Fibroblast of skin of left biceps (primary cell): ENCODE data around the gene TRAF3.
"Not testable (repeated sequence)": the region's sequence is repeated elsewhere in the genome, so short reads cannot be mapped to it uniquely, and the experiment has no call there.

Source experiments
- DNase-seq, 2 experiments: peaks; one replicate each; pipeline ENCODE4 v3.0.0-alpha.2; 2013; ENCODE audit warnings: low read depth in 2 of 2

Gene TRAF3

DNA sequence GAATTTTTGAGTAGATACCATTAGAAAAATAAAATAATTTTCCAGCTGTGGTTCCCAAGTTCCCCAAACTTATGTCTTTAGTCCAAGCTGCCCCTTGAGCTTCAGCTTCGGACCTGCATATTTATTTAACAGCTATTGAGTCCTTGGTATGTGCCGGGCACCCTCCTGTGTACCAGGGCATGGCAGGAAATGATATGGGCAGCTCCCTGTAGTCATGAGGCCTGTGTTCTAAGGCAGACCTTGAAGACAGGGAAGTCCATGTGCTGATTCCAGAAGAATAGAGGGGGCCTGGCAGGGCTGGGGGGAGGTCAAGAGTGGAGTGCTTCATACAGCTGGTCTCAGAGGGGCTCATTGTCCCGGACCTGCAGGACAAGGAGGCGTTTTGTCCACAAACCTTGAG is 29.2 kb downstream of the TRAF3 start:
- DNase-seq, result no peak

DNA sequence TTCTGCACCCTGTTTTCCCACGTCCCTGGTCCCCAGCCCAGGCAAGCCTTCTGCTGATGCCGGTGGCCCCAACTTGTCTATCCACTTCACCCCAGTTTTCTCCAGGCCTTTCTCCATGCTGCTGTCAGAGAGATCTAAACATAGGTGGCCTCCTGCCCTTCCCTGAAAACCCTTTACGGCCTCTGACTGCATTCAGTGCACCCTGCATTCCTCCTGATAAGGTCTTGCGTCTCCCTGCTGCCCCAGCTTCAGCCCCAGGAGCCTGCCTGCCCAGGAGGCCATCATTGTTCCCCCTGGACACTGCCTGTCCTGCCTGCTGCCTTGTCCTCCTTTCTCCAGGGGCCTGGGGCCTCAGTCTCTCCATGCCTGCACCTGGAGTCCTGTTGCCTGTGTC is 29.8 kb downstream of the TRAF3 start:
- no peak for DNase-seq

DNA sequence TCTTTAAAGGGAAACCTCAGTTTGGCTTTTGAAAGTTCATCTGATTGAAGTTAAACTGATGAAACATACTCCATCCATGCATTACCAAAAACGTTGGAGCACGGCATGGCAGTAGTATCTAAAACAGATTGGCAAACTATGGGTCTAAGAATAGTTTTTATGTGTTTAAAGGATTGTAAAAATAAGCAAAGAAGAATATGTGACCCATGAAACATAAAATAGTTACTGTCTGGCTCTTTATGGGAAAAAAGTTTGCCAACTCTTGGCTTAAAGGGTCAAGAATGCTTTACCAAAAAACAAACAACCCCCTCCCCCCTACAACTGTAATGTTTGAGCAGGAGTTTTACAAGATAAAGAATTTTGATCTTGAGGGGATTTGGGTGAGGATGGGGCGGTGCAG is 32.6 kb downstream of the TRAF3 start:
- no peak for DNase-seq

DNA sequence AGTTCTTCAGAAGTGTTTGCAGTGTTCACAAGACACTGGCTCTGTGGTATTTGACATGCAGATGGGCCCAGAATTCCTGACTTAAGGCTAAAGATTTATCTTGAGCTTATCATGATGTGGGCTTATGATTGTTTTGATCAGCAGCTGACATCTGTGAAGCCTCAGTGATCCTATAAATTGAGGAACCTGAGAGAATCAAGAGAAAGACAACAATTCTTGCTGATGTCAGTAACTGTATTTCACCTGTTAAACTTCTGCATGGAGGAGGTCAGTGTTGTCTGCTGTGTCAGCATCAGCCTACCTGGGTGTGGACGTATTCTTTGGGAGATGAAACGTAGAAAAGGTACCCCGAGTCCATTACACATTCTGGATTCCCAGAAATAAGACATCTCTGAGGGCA is 33.3 kb downstream of the TRAF3 start:
- no peak for DNase-seq

DNA sequence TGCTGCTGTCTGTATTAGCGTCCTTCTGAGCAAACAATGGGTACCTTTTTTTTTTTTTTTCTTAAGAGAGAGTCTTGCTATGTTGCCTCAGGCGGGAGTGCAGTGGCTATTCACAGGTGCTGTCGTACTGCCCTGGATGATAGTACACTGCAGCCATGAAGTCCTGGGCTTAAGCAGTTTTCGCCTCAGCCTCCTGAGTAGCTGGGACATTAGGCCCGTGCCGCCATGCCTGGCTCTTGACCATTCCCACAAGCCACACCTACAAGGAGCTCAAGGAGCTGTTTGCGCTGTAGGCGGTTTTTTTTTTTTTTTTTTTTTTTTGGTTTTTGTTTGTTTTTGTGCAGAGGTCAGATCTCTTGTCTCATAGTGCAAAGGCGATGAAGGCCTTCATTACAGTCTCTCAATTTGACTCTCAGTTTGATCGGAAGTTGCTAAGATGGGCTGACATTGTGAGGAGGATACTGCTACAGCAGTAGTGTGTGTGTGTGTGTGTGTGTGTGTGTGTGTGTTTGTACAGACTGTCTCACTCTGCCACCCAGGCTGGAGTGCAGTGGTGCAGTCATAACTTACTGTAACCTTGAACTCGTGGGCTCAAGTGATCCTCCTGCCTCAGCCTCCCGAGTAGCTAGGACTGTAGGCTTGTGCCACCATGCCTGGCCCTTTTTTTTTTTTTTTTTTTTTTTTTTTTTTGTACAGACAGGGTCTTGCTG is 34.2 kb downstream of the TRAF3 start:
- DNase-seq, result no peak

DNA sequence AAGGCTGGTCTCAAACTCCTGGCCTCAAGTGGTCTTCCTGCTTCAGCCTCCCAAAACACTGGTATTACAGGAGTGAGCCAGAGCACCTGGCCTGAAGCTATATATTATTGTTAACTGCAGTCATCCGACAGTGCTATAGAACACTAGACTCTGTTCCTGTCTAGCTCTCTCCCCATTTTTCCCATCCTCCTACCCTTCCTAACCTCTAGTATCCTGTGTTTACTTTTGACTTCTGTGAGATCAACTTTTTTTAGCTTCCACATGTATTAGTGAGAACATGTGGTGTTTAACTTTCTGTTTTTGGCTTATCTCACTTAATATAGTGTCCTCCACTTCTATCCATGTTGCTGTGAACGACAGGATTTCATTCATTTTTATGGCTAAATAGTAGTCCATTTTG is 34.7 kb downstream of the TRAF3 start:
- no peak for DNase-seq

DNA sequence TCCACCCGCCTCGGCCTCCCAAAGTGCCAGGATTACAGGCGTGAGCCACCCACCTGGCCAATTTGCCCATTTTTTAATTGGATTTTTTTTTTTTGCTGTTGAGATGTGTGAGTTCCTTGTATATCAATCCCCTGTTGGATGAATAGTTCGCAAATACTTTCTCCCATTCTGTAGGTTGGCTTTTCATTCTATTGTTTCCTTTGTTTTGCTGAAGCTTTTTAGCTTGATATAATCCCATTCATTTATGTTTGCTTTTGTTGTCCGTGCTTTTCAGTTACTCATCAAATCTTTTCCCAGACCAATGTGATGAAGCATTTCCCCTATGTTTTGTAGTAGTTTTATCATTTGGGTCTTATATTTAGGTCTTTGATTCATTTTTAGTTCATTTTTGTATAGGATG is 36.4 kb downstream of the TRAF3 start:
- no peak for DNase-seq

DNA sequence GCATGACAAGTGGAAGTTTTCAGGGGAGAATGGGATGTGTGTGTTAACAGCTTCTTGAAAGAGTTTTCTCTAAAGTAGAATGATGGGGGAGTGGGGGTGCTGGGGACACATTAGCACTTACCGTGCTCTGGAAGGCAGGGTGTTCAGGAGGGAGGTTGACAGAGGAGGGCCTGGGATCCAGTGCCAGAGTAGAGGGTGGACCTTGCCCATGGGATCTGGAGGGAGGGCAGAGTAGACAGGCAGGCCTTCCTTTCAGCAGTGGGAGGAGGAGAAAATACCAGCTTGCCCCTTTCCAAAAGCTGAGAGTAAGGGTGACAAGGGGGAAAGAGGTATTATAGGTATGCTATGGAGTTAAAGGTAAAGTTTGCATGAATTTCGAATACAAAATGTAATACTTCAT is 40.1 kb downstream of the TRAF3 start:
- DNase-seq, result no peak

DNA sequence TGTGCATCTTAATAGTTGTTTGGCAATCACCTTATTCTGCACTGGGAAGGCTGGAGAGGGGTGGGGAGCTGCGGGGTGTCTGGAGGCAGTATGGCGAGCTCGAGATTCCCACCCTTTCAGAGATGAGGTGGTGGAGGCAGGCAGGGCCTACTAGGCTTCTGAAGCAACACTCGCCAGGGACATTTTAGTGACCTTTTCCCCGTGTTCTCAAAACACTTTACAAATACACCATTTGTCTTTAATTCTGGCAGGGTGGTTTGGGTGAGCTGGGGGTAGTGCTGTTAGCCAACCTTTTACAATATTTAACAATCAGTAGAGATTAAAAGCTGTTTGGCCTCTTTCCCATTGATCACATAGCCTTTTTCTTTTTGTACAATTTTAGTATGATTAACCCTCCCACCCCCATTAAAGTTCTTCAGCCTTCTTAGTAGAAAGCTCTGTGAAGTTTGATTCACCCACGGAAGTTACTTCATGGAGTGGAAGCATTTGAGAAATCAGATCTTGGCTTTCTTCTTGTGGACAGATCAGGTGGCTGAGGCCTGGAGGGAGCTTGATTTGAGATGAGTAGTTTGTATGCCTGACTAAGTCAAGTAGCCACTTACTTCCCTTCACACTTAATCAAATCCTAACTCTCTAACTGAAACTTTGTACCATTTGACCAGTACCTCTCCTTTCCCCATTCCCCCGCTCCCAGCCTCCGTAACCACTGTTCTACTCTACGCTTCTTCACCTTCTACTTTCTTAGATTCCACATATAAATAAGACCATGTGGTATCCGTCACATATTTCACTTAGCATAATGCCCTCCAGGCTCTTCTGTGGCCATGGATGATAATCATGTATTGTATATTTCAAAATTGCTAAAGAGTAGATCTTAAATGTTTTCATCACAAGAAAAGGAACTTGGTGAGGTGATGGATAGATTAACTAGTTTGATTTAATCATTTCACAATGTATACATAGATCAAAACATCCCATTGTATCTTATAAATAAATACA is 41.0 kb downstream of the TRAF3 start:
- no peak for DNase-seq

DNA sequence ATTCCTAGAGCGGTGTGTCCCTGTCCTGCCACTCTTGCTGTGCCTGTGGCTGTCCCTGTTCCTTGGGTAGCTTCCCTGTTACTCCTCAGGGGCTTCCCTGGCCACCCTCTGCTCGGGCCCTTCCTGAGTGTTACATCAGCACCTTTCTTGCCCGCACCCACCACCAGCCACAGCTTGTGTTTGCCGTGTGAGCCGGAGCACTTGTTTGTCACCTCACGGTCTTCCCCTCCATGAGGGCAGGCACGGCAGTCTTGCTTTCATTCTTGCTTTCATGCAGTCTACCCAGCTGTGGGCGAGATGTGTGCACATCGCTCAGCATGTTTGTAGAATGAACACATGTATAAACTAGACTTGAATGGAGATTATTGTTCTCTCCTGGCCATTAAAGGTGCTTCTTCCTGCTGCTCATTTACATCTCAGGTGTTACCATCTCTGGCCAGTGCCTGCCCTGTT is 42.0 kb downstream of the TRAF3 start:
- no peak for DNase-seq

DNA sequence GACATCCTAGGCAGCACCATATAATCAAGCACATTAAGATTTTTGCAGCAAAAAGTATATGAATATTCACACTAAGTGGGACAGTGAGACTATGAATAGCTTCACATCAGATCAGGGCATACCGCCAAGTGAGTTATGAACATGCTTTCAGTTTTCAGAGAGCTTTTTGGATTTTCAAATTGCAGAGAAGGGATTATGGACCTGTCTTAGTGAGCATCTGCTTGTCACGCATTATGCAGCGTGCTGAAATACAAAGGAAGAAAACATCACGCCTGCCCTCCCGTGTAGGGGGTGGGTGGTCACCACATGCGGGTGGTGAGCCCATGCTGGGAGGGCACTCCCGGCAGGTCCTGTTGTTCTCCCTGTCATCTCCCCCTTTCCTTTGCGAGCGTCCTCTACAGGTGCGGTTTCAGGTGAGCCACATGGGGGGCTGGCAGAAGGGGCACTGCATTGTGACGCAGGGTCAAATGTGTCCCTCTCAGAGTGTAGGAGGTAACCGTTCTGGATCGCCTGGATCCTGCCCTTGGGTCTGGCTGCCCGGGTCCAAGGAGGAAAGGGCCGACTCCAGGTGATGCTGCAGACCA is 42.6 kb downstream of the TRAF3 start:
- DNase-seq, result no peak

DNA sequence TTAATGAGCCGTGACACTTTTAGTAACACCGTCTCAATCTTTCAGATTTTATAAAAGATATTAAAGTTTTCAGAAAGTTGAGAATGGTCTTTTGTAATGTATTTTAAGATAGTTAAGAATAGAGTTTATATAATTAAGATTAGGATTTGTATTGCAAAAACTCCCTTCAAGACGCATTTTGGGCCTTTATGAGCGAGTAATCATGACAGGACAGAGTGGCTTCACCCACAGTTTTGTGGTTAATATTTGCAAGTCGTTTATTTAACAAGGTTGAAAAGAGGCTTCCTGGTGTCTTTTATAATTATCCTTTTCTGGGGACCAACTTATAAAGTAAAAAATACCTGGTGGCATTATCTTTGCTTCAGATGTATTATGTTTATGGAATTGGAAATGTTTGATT is 44.0 kb downstream of the TRAF3 start:
- no peak for DNase-seq

DNA sequence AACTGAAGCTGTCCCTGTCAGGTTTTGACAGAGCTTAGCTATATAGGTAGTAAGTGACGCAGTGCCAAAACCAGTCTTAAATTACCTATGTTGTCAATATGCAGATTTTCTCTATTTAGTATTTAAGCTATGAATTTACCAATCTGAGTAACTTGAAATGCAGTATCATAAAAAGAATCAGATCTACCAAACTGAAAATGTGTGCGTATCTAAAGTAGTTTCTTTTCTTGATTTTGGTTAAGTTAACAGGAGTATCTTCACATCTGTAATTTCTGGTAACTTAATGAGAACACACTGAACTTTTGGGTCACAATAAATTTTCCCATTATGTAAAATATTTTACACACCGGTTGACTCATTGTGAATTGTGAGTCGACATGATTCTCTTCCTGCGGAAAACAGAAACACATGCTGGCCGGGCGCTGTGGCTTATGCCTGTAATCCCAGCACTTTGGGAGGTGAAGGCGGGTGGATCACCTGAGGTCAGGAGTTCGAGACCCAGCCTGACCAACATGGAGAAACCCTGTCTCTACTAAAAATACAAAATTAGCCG is 45.1 kb downstream of the TRAF3 start:
- DNase-seq, result no peak

DNA sequence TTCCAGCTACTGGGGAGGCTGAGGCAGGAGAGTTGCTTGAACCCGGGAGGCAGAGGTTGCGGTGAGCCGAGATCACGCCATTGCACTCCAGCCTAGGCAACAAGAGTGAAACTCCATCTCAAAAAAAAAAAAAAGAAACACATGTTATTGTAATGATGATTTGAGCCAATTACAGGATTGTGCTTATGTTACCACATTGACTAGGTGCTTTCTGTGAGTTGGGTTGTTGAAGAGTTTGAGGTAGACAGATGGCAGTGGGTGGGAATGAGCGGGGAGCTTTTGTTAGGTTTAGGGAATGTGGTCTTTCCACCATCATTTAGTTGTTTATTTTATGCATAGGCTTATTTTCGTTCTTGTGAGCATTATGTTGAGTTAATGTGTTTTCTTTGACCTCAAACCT is 45.6 kb downstream of the TRAF3 start:
- DNase-seq, result not testable (repeated sequence)

DNA sequence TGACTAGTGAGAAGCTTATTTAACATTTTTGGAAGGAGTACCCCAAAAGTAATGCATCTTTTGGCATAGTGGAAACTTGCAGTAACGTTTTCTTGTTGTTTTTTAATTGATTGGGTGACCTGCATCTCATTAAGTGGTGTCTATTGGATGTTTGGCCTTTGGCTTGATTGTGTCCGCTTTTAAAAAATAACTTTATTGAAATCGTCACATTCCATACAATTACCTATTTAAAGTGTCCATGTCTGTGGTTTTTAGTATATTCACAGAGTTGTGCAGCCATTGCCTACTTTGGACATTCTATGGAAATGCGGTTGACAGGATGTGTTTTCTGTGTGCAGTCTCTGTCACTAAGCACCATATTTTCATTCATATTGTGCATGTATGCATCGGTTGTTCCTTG is 46.3 kb downstream of the TRAF3 start:
- DNase-seq, result no peak

DNA sequence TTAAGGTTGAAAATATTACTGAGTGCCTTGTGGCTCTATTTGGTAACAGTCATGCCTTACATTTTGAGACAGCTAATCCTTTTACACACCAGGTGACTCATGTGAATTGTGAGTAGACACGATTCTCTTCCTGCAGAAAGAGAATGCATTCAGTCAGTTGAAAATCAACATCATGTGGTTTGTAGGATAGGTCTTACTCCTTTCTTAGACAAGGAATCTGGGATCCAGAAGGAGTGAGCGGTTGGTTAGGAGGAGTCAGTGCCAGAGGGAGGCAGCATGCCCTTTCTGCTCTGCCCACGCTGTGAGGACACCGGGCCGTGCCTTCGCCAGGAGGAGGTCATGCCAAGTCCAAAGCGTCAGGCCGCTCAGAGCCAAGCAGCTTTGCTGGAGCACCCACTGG is 47.6 kb downstream of the TRAF3 start:
- DNase-seq, result no peak

DNA sequence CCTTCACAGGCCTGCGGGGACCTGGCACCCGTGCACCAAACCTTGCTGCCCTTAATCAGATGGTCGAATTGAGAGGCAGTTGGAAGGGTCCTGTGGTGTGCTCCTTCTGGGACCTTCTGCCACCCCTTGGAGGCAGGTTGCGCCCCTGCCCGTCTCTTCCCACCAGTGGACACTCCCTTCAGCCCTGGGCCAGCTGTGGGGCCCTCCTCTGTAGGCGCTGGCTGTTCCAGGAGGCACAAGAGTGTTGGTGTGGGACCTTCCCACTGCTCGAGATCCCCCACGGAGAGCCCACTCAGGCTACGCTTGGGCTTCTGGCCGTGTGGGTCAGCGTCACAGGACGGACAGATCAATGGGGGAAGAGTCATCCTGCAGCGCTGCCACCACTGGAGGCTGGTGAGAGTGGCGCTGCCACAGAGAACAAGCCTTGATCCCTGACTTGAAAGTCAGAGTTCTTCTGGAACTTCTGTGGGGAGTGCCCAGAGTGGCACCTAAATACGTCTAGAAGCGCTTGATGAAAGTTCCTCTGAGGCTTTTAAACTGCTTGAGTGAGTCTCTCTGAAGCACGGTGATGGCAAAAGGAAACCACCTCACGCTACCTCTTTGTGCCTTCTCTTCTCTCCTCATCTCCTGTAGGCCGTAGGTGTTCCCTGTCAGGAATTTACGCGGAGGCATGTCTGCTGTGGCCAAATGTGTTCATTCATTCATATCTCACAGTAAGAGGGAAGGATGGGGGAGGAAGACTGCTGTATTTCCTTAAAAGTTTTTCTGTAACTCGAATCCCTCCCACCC is 48.3 kb downstream of the TRAF3 start:
- no peak for DNase-seq

DNA sequence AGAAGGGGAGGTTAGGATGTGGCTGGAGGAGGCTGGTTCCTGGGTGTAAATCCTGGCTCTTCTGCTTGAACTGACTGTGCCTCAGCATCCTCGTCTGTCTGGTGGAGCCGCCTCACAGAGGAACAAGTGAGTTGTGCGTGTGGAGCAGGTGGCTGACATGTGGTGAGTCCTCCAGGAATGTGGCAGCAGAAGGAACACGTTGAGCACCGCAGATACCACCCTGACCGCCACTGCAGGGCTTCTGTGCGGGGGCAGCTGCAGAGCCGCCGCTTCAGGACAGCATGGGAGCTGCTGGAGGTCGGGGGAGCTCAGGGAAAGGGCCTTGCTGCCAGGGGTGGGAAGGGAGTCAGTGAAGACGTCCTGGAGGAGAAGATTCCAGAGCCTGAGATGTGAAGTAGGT is 48.9 kb downstream of the TRAF3 start:
- no peak for DNase-seq

DNA sequence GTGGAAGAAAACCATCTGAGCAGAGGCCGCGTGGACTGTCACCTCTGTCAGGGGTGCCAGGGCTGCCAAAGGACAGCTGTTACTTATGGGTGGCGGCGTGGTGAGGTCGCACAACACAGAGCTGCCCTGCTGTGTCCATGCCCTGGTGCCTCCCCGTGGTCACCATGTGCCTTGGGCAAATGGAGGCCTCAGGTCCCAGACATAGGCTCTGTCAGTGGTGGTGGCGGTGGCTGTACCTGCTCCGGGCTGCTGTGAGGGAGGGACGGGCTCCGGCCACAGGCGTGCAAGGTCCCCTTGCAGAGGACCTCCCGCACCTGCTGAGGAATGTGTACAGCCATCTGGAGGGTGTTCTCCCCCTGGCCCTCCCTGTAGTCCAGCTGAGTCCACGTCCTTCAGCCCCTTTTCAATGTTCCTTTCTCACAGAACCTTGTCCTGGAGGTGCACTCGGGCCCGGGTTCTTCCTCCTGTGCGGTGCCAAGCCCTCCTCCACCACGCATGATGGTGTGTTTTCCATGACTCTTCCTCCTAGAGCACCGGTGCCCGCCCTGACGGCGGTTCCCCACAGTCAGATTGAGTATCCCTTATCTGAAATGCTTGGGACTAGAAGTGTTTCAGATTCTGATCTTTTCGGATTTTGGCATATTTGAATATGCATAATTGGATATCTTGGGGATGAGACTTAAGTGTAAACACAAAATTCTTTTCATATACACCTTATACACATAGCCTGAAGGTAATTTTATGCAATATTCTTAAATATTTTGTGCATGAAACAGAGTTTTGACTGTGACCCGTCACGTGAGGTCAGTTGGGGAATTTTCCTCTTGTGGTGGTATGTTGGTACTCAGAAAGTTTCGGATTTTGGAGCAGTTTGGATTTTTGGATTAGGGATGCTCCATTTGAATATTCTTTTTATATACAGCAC is 49.8 kb downstream of the TRAF3 start:
- DNase-seq, result no peak

DNA sequence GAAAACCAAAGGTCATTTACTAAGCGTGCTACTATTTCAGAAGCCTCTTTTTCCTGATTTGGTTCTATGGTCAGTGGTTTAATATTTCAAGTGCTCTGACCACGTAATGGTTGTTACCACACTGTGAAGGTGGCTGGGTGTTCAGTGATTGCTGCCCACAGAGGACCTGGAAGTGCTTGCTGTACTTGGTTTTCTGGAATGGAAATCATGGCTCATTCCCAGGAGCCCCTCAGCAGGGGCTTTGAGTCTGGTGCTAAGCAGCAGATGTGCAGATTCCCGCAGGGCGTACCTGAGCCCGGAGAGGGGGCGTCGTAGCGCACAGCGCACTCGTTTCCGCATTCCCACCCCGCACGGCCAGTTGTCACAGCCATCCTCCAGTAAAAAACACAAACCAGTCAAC is 50.5 kb downstream of the TRAF3 start:
- DNase-seq, result no peak
